Hematopoietic multipotent progenitor cell treated with erythropoietin and hydrocortisone succinate and interleukin-3 and kit ligand, for 15 days (in vitro differentiated cells): Measurements from ENCODE around the gene LCE5A.
"Not testable (repeated sequence)": the region's sequence is repeated elsewhere in the genome, so short reads cannot be mapped to it uniquely, and the experiment has no call there.

Source experiments
- DNase-seq: peaks from one replicate; pipeline ENCODE4 v3.0.0-alpha.2; 2015; ENCODE audit warnings: low spot score

LCE5A gene

GRCh38 chr1:152510503-152510902 is at the start of gene LCE5A:
Gene LCE5A (plus strand): TSS chr1:152510803. CDS start chr1:152511535, 732 bp downstream.
- DNase-seq = no peak

- peak; percentile 65 for DNase-seq
Observed at GRCh38 chr1:152461544-152461943, 49.1 kb upstream of the LCE5A start.

GRCh38 chr1:152462636-152463035 is 48.0 kb upstream of the LCE5A start:
- no peak for DNase-seq

GRCh38 chr1:152466217-152466616 is 44.4 kb upstream of the LCE5A start:
- DNase-seq = no peak

GRCh38 chr1:152473887-152474537 is 36.6 kb upstream of the LCE5A start:
- DNase-seq = no peak

GRCh38 chr1:152479792-152480595 is 30.6 kb upstream of the LCE5A start:
- DNase-seq = peak; percentile 24

GRCh38 chr1:152481869-152482664 is 28.5 kb upstream of the LCE5A start:
- no peak for DNase-seq

- no peak for DNase-seq
Observed at GRCh38 chr1:152486400-152487006, 24.1 kb upstream of the LCE5A start.

- no peak for DNase-seq
Observed at GRCh38 chr1:152487871-152488270, 22.7 kb upstream of the LCE5A start.

GRCh38 chr1:152491537-152491936 is 19.1 kb upstream of the LCE5A start:
- DNase-seq = not testable (repeated sequence)

GRCh38 chr1:152495066-152495675 is 15.4 kb upstream of the LCE5A start:
- peak; percentile 11 for DNase-seq

- no peak for DNase-seq
Observed at GRCh38 chr1:152497273-152497672, 13.3 kb upstream of the LCE5A start.

GRCh38 chr1:152501704-152502103 is 8.9 kb upstream of the LCE5A start:
- no peak for DNase-seq

GRCh38 chr1:152502496-152503180 is 8.0 kb upstream of the LCE5A start:
- DNase-seq = no peak

- no peak for DNase-seq
Observed at GRCh38 chr1:152505083-152505482, 5.5 kb upstream of the LCE5A start.

- no peak for DNase-seq
Observed at GRCh38 chr1:152506899-152507498, 3.6 kb upstream of the LCE5A start.

- no peak for DNase-seq
Observed at GRCh38 chr1:152511596-152511995, 993 bp downstream of the LCE5A start.

GRCh38 chr1:152513081-152513480 is 2.5 kb downstream of the LCE5A start:
- DNase-seq = no peak

GRCh38 chr1:152514715-152515433 is 4.3 kb downstream of the LCE5A start:
- no peak for DNase-seq

GRCh38 chr1:152515434-152515783 is 4.8 kb downstream of the LCE5A start:
- no peak for DNase-seq
